ENCODE measurements around the gene MAP6. TPM values are rescaled to one million over a fixed set of nuclear protein-coding genes. Genes with fewer than 3 reads are reported as not detected.

The MAP6 gene
- total and polyA plus RNA-seq, 8 donors: 0.58 to 27.2 (median 3.6) TPM

DNA sequence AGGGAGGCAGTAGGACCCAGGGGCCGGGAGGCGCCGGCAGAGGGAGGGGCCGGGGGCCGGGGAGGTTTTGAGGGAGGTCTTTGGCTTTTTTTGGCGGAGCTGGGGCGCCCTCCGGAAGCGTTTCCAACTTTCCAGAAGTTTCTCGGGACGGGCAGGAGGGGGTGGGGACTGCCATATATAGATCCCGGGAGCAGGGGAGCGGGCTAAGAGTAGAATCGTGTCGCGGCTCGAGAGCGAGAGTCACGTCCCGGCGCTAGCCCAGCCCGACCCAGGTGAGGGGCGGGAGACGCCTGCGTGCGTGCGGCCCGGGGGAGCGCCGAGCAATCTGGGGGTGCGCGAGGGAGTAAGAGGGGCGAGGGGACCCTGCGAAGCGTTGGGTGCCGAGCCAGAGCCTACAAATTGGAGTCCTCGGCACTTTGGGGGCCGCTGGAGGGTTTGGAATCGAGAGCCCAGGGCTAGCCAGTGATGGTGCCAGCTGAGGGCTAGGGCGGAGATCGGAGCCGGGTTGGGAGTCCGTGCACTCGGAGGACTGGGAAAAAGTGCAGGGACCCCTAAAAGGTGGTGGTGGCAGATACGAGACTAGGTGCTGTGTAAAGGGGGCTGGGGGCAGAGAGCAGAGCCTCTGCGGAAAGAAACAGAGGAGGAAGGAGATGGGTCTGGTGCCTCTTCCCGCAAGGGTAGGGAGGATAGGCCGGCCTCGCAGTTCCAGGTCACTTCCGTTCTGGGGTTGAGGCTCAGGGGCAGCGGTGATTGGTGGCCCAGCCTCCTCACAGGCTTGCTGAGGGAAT is 106.6 kb downstream of the MAP6 start, which contains the start of gene SERPINH1:
TSS of gene SERPINH1 (plus strand) at position 206 of the 788 bp plus-strand sequence. CDS start 4,097 bp downstream, outside the sequence.
- Histone ChIP-seq H3K9me3 (no peaks in the 10 kb centered on the region), H3K27ac (peak within 1 kb of the TSS; percentile 94 to 99 (median 99)), H3K36me3 (peaks cover 10 to 18% (median 13%) of the 10 kb centered on the region in 4 donors), H3K4me3 (peak within 1 kb of the TSS; percentile 61 to 83 (median 67)), H3K27me3 (no peaks in the 10 kb centered on the region), H3K4me1 (peaks cover 61 to 91% (median 80%) of the 10 kb centered on the region in 4 donors)
- TF ChIP-seq POLR2AphosphoS5 (IDR thresholded peaks at IDR 0.05) (peak; percentile 54 to 93 (median 92)), CTCF (IDR thresholded peaks at IDR 0.05) (no peak), POLR2A (IDR thresholded peaks at IDR 0.05) (peak in 2 of 4 donors; percentile 44 to 75)
- peak; percentile 88 to 96 for DNase-seq
- WGBS, 5 donors: 0 to 1% (median 1%) methylated on average over 34 to 51 of the region's 51 CpGs
- intact Hi-C loops (cut with DNase I; ENCODE audit: low total_unique reads): no loop called here

DNA sequence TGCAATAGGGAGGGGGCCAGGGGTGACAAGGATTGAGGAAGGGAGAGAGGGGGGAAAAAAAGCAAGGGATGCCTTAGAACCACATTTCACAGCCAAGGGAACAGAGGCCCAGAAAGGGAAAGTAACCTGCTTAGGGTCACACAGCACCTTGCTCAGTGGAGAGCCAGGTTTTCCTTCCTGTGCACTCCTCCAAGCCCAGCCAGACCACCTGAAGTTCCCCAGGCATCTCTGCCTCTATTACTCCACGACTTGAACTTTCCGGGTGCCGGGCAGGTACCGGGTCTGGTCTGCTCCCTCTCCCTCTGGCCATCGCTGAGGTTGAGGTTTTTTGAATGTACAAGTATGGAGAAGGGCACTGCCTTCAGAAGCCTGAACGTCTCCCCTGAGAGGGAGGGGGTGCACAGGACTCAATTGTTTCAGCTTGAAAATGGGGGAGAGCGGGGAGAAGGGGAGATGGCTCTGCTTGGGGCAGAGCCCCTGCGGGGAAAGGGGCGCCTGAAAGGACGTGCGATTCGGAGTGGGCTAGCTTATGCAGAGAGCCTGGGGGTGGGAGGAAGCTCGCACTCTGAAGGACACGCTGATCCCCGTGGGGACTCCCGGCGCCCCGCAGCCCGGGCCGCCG is 107.3 kb downstream of the MAP6 start:
- Histone ChIP-seq H3K4me1 (peaks cover 62 to 88% (median 78%) of the 10 kb centered on the region in 4 donors), H3K4me3 (peak overlapping the region; percentile 61 to 83 (median 67)), H3K27me3 (no peaks in the 10 kb centered on the region), H3K27ac (peak overlapping the region; percentile 94 to 99 (median 99)), H3K9me3 (no peaks in the 10 kb centered on the region), H3K36me3 (peaks cover 2 to 11% (median 6%) of the 10 kb centered on the region in 4 donors)
- TF ChIP-seq CTCF (IDR thresholded peaks at IDR 0.05) (no peak), POLR2A (IDR thresholded peaks at IDR 0.05) (no peak), EP300 (IDR thresholded peaks at IDR 0.05) (no peak), POLR2AphosphoS5 (IDR thresholded peaks at IDR 0.05) (no peak)
- 16 to 27% (median 17%) methylated on average over 13 to 21 of the region's 21 CpGs for WGBS, 5 donors
- intact Hi-C loops (cut with DNase I; ENCODE audit: low total_unique reads): no loop called here
- DNase-seq: no peak

- TF ChIP-seq CTCF (IDR thresholded peaks at IDR 0.05) (no peak), POLR2A (IDR thresholded peaks at IDR 0.05) (no peak), POLR2AphosphoS5 (IDR thresholded peaks at IDR 0.05) (no peak), EP300 (IDR thresholded peaks at IDR 0.05) (no peak)
- DNase-seq: no peak
- Histone ChIP-seq H3K4me1 (peaks cover 60 to 79% (median 70%) of the 10 kb centered on the region in 4 donors), H3K9me3 (no peaks in the 10 kb centered on the region), H3K27ac (peak overlapping the region in 4 of 5 donors; percentile 95 to 99 (median 99)), H3K36me3 (peaks cover 0 to 2% (median 0%) of the 10 kb centered on the region in 4 donors), H3K4me3 (no peak overlapping the region), H3K27me3 (no peaks in the 10 kb centered on the region)
- 44 to 90% (median 71%) methylated on average over 1 of the region's 1 CpG for whole genome bisulfite sequencing, 5 donors
- intact Hi-C loops (cut with DNase I; ENCODE audit: low total_unique reads): no loop called here
Observed at GRCh38 chr11:75560644-75561043, 108.2 kb downstream of the MAP6 start.
